Ureter (tissue), 1 donor: ENCODE results near the gene RNH1. TPM values are rescaled to one million over a fixed set of nuclear protein-coding genes. Genes with fewer than 3 reads are reported as not detected.
"Not testable (repeated sequence)": the region's sequence is repeated elsewhere in the genome, so short reads cannot be mapped to it uniquely, and the experiment has no call there.

Source experiments
- DNase-seq: peaks from one replicate; pipeline ENCODE4 v3.0.0-alpha.2; 2020; ENCODE audit warnings: low spot score
- total RNA-seq: library from RNA; stranded (reverse); gene quantifications from one replicate; pipeline ENCODE4 v1.2.4, GENCODE V29; 2023
- donor health status: DM: yes; HTN: yes; CAD: no.

The RNH1 gene
- total RNA-seq, 1 donor from 2014 or later, result 182 TPM

- no peak for DNase-seq
Measured at GRCh38 chr11:477052-477715, 29.9 kb downstream of the RNH1 start.

GRCh38 chr11:476416-476815 is 30.6 kb downstream of the RNH1 start:
- no peak for DNase-seq

GRCh38 chr11:475941-476340 is 31.1 kb downstream of the RNH1 start:
- no peak for DNase-seq

- DNase-seq, result no peak
Measured at GRCh38 chr11:474914-475506, 32.0 kb downstream of the RNH1 start.

GRCh38 chr11:473962-474785 is 32.9 kb downstream of the RNH1 start:
- DNase-seq, result no peak

GRCh38 chr11:473415-473814 is 33.6 kb downstream of the RNH1 start:
- DNase-seq, result no peak

- no peak for DNase-seq
Measured at GRCh38 chr11:472816-473215, 34.2 kb downstream of the RNH1 start.

- no peak for DNase-seq
Measured at GRCh38 chr11:472272-472671, 34.8 kb downstream of the RNH1 start.

- no peak for DNase-seq
Measured at GRCh38 chr11:471468-472145, 35.4 kb downstream of the RNH1 start.

- DNase-seq, result no peak
Measured at GRCh38 chr11:469684-470560, 37.1 kb downstream of the RNH1 start.

- not testable (repeated sequence) for DNase-seq
Measured at GRCh38 chr11:469026-469683, 37.9 kb downstream of the RNH1 start.

- no peak for DNase-seq
Measured at GRCh38 chr11:468493-468892, 38.5 kb downstream of the RNH1 start.

GRCh38 chr11:468036-468435 is 39.0 kb downstream of the RNH1 start:
- no peak for DNase-seq

- no peak for DNase-seq
Measured at GRCh38 chr11:465896-466530, 41.0 kb downstream of the RNH1 start.

- no peak for DNase-seq
Measured at GRCh38 chr11:464316-464715, 42.7 kb downstream of the RNH1 start.

- no peak for DNase-seq
Measured at GRCh38 chr11:462107-462890, 44.7 kb downstream of the RNH1 start.

GRCh38 chr11:461626-462025 is 45.4 kb downstream of the RNH1 start:
- no peak for DNase-seq

- DNase-seq, result no peak
Measured at GRCh38 chr11:460331-461199, 46.5 kb downstream of the RNH1 start.
